Esophagus muscularis mucosa (tissue), 3 donors: ENCODE results near the gene TIMP2.

Experiments
- CTCF ChIP-seq, 3 experiments: fragments of 200-600 bp in 2 of 3; fragments of 450-650 bp in 1 of 3; sonication (generic) in 2 of 3; IDR thresholded peaks; one replicate each; pipeline ENCODE4 v1.5.1; 2017 to 2019; ENCODE audit warnings: antibody characterized with exemption in 3 of 3, mild to moderate bottlenecking in 2 of 3, moderate library complexity in 1 of 3
- EP300 ChIP-seq: sonication (generic); formaldehyde crosslinking; IDR thresholded peaks from one replicate; pipeline ENCODE4 v1.6.1; 2017; ENCODE audit warnings: antibody characterized with exemption

DNA sequence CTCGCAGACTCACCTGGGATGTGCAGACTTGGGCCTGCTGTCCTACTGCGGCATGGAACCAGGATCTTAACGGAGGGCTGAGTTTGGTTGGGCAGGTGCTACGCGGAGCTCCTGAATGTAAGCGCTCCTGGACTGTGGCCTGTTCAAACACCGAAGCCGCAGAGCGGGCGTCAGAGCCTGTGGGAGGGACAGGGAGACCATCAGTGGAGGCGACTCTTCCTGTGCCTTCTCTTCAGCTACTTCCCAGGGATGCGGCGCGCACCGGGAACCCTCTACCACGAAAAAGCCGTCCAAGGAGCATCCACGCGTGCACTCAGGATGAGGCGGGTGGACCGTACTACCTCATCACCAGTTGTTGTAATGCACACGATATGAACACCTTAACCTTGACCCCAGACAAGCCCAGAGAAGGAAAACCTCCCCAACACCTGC is 86.6 kb downstream of the TIMP2 start:
- TF ChIP-seq CTCF (IDR thresholded peaks at IDR 0.05) (no peak), EP300 (no peak)
